ENCODE measurements around the gene WNT7B.

Gene WNT7B

DNA sequence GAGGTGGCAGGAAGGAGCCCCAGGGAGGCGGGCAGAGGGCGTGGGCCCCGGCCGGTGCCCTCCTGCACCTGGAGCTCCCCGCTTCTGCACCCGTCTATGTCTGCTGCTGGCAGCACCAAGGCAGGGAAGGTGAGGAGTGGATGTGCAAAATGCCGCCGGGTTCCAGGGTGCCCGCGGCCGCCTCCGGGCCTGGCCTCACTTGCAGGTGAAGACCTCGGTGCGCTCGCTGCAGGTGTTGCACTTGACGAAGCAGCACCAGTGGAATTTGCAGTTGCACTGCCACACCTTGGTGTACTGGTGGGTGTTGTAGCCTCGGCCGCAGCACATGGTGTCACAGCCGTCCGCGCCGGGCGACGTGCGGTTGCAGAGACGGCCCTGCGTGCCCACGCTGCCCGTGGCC is 54.3 kb downstream of the WNT7B start:
- no peak for DNase-seq

DNA sequence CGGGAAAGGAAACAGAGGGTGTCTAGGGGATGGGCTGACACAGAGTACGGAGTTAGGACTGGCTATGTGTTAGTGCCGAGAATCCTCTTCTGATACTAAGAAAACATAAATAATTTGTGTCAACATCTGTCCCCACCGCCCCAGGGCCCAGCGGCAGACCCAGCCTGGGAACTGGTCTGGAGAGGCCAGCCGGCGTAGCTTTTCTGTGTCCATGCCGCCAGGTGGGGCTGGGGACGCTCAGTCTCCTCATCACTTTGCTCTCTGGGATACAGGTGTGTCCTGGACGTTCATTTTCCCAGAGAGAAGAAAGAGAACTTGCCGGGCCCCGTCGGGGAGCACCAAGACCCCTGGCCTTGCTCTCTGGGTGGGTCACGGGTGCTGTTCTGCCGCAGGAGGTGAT is 54.7 kb downstream of the WNT7B start:
- no peak for DNase-seq

DNA sequence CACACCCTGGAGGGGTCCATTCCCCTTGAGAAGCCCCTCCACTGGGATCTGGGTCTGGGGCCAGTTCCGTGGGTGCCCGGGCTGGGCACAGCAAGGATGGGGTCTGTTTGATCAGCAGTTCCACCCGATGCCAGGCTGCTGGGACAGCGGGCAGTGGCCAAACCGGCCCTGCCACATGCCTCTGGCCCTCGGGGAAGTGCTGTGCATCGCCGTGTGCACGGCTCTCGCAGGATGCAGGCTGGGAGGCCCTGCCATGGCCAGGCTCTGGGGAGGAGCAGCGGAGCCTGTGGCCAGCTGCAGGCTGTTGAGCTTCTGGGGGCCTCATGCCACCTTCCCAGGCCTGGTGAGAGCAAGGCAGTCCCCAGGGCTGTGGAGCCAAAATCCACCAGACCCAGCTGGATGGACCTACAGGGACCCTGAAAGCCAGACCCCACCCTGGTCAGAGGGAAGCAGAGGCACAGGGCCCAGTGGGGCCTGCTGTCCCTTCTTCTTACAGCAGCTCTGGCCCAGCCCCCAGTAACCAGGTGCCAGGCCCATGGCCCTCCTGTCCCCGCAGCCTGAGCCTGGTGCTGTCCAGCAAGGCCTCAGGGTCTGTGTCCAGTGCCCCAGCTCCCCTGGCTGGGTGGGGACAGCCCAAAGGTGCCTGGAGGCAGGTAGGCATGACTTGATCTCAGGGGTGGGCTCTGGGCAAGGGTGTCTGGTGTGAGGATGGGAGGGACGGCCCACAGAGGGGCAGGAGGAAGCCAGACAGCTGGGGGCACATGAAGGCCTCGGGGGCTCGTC is 57.3 kb downstream of the WNT7B start:
- DNase-seq: no peak

DNA sequence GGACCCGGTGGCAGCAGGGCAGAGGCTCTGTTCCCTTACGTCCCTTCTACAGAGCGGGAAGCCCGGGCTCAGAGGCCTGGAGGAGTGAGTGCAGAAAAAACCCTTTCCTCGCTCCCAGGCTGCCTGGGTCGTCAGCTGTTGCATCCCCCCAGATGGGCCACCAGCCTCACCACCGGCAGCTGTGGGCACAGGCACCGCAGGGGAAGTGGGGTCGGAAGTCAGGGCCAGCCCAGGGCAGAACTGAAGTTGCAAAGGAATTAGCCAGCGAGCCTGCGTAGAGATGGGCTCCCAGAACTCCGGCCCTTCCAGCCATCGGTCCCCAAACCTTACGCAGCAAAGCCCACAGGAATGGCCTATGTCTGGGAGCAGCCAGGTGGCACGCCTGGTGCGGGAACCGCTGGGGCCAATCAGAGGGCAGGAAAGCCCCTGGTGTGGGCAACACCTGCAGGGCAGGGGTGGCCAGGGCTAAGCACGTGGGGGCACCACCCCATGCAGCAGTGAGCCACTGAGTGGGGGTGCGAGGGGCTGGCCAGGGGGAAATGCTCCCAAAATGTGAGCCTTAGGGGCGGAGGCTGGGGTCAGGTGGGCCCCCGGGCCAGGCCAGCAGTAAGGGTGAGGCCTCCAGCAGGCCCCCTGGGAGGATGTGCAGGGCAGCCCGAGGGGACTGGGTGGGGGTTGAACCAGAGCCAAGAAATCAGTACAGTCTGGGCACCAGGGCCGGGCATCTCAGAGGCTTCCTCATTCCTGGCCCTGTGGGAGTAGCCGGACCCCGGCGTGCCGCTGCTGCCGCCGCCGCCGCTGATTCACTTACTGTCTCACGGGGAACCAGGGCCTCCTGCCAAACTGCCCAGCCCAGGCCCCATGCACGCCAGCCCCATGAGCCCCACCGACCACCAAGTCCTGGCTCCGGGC is 58.2 kb downstream of the WNT7B start:
- no peak for DNase-seq

DNA sequence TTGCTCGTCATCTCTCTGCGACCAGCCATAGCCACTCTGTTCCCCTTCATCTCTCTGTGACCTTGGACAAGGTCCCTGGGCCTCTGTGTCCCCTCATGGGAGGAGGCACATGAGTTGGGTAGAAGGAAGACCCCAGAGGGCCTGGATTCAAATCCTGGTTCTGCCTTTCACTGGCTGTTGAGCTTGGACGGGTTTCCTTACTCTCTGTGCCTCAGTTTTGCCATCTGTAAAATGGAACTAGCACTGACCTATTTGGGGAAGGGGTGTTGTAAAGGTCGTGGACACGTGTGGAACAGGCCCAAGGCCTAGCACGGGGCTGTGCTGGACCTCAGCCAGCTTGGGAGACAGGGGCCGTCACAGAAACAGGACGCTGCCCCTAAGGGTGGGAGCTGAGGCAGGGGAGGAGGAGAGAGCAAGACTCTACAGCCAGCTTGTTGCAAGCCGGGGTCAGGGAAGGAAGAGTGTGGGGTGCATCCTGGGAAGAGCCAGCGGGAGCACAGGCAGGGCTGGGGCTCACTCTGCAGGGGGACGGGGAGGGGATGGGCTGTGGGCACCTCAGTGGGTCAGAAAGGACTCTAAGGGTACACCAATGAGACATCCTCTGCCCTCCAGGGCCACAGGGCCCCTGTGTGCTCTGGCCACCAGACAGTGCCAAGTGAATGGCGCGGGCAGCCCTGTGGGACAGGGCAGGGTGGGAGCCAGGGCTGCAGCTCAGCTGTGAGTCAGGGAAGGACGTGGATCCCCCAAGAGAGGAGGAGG is 59.1 kb downstream of the WNT7B start:
- no peak for DNase-seq

DNA sequence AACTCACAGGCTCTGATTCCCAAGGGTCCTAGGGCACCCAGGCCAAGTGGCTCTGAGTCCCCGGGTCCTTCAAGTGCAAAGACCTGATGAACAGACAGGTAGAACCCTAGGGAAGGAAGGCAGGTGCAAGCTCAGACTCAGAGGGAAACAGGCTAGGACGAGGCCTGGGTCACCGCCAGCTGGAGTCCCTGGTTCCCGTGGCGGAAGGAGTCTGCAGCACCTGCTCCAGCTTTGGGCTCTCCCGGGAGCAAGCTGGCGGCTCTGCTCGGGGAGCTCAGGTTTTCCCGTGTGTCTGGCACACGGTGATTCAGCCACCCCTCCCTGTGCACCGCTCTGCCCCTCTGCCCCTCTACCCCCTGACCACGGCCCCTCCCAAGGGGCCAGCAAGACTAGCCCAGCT is 59.8 kb downstream of the WNT7B start:
- no peak for DNase-seq

DNA sequence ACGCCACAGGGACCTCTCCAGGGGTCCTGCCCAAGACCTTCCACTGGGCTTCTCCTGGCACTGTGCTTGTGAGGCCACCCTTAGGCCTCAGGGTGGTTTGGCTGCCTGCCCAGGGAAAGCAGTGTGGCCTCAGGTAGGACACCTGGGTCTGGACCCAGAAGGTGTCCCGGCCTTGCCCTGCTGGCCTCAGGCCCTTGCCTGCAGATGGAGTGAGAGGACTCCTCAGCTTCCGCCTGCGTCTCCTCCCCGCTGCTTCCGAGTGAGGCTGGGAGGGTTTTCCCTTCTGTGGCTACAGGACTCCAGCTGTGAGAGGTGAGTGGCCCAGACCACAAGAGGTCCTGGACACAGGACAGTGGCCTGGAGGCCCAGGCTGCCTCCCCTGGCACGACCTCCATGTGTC is 60.4 kb downstream of the WNT7B start:
- no peak for DNase-seq

DNA sequence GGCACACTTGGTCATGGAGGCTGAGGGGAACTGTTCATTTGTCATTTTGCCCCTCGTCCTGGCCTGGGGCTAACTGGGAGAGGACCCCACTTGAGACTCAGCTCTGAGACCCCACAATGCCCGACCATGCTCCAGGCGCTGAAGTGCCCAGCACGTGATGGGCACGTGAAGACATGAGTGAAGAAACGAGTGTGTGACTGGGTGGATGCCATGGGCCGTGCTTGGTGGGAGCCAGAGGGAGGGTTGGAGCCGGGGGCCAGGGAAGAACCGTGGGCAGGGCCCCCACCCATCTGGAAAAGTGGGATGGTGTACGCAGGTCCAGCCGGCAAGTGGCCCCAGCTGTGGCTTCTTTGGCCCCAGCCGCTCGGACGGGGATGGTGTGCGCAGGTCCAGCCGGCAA is 61.1 kb downstream of the WNT7B start:
- DNase-seq: no peak

DNA sequence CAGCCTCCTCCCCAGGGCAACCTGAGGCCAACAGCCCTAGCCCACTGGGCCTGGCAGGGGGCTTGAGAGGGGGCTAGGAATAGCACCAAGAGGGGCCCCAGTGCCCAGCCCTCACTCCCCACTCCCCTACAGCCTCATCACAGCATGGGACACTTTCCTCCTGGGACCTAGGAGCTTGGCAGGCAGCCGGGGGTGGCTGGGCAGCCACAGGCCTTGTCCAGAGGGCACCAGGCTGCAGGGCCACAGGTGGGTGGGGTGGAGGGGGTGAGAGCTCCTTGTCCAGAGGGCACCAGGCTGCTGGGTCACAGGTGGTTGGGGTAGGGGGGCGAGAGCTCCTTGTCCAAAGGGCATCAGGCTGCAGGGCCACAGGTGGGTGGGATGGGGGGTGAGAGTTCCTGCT is 61.8 kb downstream of the WNT7B start:
- no peak for DNase-seq

DNA sequence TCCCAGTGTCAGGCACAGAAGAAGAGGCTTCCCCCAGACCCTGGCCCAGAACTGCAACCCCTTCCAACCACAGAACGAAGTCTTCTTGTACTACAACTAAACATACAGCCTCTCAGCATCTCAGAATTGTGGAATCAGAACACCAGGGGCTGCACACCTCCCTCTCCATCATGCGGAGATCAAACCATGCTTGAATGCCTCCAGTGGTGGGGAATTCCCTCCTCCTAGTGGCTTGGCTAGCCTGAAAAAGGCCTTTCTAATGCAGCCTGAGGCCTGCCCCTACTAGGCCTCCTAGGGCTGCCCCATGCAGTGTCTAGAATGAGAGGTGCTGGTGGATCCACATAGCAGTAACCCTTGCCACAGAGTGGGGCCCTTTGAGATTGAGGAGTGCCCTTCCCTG is 62.7 kb downstream of the WNT7B start:
- no peak for DNase-seq

DNA sequence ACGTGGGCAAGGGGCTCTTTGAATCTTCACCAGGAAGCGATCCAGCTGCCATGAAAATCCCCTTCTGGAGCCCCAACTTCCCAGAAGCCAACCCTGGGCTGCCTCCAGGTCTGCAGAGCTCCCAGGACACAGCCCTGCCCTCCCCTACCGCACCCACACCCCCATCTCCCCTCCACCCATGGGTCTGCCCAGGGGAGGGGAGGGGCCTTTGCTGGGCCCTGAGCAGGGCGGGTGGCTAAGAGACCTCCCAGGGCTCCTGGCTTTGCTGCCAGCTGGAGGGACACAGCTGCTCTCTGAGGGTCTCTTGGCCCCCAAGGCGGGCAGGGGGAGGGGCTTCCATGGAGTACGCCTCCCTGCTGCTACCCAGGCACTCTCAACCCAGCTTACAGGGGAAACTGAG is 64.1 kb downstream of the WNT7B start:
- no peak for DNase-seq

DNA sequence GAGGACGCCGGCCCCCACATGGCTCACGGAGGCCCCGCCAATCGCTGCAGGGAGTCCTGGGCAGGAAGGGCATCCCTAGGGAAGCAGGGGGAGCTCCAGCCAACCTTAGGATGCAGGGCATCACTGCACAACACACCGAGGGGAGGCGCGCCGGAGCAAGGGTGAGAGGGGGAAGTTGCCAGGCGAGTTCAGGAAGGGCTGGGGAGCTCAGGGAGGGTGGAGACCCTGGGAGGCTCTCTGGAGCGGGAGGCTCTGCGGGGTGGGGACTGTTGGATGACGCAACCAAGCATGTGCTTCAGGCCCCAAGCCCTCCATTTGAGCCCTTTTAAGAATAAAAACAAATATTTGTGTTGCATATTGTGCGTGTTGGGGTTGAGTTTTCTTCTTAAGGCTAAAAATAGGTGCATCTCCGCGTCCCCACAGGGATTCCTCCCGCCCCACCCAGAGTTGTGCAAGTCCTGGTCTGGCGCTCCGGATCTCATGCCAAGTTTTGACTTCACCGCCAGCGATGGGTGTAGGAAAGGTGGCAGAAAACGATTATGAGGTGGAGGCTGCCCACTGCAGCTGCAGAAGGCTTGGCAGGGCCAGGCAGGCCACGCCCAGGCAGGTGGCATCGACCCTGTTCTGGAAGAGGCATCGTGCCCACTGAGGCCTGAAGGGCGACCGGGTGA is 65.2 kb downstream of the WNT7B start:
- DNase-seq: no peak

DNA sequence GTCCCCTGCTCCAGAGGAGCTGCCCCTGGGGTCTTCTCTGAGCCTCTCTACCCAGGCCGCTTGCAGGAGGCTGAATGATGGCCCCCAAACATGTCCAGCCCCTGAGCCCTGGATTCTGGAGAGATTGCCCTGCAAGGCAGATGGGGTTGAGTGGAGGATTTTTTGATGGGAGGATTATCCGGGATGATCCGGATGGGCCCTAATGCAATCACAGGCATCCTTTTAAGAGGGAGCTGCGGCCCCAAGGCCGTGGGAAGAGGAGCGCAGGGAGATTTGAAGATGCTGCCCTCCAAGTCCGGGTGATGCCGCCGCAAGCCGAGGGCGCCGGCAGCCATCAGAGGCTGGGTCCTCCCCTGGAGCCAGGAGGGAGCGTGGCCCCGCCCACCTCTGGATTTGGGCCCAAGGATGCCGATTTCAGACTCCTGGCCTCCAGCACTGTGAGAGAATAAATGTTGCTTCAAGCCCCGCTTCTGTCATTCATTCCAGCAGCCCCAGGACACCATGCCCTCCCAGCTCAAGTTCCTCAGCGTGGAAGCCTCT is 66.0 kb downstream of the WNT7B start:
- DNase-seq: no peak

DNA sequence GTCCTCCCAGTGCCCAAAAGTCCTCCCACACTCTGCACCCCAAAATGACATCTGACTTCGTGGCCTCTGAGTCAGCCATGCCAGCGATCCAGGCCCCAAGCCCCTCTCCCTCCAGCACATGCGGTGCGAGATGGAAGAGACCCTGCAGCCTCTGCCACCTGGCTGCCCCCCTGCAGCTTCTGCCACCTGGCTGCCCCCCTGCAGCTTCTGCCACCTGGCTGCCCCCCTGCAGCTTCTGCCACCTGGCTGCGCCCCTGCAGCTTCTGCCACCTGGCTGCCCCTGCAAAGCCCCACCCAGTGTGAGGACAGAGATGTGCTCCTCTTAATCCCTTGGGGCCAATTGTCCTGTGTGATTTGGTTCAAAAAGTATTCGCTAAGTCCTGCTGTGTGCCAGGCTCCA is 68.0 kb downstream of the WNT7B start:
- no peak for DNase-seq

DNA sequence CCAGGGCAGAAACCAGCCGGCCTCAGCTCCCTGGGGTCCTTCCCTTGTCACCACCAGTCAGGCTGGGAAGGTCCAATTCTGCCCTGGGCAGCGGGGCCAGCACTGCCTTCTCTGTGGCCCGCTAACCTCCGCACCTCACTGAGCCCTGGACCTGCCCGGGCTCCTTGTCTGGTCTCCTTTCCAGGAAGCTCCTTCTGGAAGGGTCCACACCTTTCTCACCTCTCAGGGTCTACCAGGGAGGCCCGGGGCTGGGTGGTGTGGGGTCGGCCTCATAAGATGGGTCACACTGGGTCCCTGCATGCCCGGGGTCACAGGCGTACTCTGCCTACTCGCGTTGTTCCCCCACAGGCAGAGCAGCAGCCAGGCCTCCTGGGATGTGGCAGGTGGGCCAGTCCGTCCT is 69.0 kb downstream of the WNT7B start:
- no peak for DNase-seq

DNA sequence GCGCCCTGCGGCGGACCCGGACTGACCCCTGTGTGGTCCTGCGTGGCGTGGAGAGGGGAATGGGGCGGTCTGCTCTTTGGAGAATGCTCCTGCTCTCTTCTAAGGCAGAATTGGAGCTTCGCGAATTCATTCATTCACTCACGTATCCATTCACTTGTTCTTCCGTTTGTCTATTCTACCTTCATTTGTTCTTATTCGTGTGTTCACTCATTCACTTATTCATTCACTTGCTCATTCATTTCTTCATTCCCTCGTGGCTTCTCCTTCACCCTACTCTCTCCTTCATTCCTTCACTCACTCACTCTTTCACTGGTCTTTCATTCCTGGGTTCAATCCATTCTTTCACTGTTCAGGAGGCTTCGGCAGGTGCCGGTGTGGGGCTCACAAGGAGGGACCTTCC is 69.6 kb downstream of the WNT7B start:
- no peak for DNase-seq

DNA sequence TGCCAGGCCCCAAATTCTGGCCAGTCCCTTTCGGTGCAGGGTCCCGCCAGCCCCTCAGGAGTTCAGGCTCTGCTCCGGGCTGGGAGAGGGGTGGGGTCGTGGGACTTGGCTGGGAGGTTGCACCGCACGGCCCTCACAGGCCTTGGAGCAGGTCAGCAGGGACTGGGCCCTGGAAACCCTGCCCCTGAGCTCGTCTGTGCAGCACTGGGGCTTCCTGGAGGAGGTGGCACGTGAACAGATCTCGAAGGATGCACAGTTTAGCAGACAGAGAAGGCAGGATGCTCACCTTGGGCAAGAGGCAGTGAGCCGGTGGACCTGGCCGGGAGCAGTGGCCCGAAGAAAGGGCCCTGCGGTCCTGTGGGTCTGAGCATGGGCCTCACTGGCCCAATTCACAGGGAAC is 70.0 kb downstream of the WNT7B start:
- no peak for DNase-seq

DNA sequence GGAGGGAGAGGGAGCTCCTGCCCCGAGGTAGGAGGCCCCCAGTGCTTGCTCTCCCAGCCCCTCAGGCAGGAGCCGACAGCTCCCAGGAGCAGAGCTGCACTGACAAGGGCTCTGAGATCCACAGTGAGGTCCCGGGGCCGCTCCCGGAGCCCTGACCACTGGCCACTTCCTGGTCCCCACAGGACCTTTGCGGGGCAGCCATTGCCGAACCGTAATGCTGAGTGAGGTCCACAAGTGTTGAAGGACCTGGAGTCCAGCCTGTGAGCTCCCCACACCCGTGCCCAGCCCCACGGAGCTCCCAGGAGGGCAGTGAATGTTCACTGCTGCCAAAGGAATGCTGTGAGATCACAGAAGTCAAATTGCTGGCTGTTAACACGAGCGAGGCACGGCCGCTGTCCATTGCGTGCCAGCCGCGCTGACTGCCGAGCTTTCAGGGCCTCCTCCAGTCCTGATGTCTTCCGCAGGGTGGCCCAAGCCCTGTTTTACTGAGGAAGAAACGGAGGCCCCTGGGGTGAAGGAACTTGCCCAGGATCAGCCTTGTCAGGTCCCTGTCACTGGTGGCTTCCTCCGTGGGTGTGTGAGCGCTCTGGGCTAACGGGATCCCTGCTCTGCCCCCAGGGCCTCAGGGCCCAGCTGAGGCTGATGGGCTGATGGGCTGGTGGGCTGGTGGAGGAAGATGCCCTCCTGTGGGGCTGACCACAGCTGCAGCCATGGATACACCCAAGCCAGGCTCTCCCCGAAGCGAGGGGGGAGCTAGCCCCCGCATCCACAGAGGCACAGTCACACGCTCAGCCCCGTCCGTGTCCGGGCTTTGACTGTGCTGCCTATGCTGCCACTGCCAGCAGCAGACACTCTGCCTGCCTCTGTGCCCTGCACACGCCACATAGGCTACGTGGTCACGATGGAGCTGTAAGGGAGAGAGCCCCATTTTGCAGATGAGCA is 70.8 kb downstream of the WNT7B start:
- peak; percentile 44 for DNase-seq

DNA sequence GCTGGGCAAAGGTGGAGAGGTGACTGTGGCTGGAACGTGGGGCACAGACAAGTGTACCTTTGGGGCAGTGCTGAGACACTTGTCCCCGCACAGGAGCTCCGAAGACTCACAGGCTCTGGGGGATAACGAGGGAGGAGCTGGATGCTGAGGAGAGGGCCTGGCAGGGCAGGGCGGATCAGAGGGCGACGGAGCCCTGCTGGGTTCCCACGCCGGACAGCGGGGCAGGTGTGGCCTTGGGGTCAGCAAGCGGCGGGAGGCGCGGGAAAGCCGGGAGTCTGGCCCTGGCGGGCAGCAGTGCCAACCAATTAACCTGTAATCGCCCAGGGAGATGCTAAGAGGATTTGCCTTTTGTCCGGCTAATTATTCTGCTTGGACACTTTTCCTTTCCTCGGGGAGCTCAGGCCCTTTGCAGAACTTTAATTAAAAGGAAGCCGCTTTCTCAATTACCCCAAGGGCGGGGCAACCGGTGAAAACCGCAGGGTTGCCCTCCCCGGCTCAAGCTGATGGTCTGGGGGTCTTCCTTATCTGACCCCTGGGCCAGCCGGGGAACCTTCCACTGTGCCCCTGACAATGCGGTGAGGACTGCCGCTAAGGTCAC is 71.5 kb downstream of the WNT7B start:
- DNase-seq: no peak

DNA sequence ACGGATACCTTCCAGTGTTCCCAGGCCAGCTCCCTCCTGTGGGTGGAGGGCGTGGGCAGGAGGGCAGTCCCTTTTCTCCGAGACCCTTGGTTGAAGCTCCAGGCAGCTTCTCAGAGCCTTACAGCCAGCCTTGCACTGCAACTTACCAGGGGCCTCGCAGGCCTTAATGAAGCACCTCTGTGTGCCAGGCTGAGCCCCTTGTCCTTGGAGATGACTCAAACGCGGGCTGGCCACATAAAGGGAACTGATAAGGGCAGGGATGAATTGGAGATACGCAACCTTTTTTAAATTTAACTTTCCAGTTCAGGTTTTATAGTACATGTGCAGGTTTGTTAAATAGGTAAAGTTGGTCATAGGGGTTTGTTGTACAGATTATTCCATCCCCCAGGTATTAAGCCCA is 72.7 kb downstream of the WNT7B start:
- no peak for DNase-seq
